Measurements from ENCODE around the gene UTP25.

GRCh38 chr1:209785592-209785991, 42.2 kb upstream of the UTP25 start:
- TF ChIP-seq SUZ12 (IDR thresholded peaks at IDR 0.05; ENCODE audit: extremely low read depth, insufficient read depth, insufficient read length) (no peak), YY1 (IDR thresholded peaks at IDR 0.05; ENCODE audit: insufficient read depth, insufficient read length) (no peak), ZNF274 (IDR thresholded peaks at IDR 0.05; ENCODE audit: low read depth, low read length) (no peak)

All from NT2/D1 (cell line).